HG03025 (cell line): ENCODE results near the gene C16orf96.

Experiments
- ATAC-seq: cut with Tn5 transposase; IDR thresholded peaks from one replicate; pipeline ENCODE4 v1.9.1; 2021; ENCODE audit warnings: mild to moderate bottlenecking, moderate library complexity; ENCODE audit not compliant: unreplicated experiment, low FRiP score

Gene C16orf96

DNA sequence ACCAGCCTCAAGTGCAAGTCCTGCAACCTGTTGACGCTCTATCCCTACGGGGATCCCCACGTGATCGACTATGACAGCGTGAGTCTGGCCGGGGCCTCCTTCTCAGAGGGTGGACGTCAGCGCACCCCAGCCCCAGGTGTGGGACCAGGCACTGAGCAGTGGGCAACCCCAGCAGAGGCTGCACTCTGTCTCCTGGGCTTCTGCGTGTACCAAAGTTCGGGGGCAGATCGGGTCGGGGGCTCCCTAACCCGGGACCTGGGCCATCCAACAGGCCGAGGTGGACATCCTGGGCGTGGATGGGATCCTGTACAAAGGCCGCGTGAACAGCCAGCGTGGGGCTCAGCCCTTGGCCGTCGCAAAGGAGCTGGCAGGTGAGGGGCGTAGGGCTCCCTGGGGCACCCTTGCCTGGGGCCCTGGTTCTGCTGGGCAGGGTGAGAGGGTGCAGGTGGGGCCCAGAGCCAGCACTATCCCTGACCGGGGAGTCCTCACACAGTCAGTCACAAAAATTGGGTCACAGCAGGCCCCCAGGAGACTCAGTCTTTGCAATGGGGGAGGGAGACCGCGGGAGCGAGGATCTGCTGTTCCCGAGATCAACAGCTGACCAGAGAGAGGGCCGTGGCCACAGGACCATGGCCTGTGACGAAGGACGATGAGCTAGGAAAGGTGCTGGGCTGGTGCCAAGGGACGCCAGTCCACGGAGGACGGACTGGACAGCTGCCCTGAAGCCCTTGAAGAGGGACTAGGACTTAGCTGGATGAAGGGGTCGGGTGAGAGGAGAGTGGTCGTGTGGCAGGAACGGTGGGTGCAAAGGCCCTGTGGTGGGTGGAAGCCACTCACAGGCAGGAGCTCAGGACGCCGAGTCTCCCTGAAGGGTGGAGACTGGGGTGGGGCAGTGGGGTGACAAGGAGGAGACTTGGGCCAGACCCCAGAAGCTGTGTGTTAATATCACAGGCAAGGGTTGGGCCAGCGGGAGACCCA, 38.6 kb downstream of the C16orf96 start:
- ATAC-seq, result no peak

DNA sequence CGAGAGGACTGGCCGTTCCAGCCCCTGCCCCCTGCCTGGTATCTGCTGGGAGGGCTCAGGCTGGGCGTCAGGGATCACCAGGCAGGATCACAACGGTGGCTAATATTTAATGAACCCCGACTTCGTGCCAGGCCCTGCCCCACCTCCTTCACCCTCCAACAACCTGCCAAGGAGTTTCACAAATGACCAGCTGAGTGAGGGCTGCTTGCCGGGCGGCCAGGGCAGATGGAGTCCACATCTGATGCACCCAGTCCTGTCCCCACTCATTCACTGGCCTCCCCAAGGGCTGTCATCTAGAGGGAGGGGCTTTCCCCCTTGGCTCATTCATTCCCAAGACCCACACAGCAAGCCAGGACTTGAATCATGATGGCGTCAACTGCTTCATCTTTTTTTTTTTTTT, 41.0 kb downstream of the C16orf96 start:
- ATAC-seq, result no peak

DNA sequence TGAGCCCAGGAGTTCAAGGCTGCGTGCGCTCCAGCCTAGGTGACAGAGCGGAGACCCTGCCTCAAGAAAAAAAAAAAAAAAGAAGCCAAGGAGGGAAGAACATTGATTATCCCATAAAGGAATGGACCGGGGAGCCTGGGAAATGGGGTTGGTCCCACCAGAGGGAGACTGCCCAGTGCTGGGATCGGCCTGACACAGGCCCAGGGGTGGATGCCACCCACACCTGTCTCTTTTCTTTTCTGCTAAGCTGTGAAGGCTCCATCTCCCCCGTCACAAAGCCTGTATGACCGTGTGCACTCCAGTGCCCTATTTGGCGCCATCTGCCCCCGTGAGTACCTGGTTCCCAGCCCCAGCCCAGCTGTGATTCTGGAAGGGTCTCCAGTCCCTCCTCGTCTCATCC, 42.9 kb downstream of the C16orf96 start:
- no peak for ATAC-seq

DNA sequence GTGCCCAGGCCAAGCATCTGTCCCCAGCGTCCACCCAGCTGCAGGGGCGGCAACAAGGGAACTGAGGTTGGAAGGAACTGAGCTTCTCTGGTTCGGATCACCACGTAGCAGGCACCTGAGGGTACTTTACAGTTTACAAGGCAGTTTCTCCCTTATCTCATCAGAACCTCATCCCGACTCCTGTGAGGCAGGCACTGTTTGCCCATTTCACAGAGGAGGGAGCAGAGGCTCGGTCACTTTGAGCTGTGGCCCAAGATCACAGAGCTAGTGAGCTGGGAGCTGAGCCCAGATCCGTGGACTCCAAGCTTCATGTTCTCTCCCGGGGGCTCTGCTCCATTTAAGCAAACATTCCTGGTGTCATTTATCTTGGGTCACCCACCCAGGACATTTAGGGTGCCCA, 43.4 kb downstream of the C16orf96 start:
- no peak for ATAC-seq

DNA sequence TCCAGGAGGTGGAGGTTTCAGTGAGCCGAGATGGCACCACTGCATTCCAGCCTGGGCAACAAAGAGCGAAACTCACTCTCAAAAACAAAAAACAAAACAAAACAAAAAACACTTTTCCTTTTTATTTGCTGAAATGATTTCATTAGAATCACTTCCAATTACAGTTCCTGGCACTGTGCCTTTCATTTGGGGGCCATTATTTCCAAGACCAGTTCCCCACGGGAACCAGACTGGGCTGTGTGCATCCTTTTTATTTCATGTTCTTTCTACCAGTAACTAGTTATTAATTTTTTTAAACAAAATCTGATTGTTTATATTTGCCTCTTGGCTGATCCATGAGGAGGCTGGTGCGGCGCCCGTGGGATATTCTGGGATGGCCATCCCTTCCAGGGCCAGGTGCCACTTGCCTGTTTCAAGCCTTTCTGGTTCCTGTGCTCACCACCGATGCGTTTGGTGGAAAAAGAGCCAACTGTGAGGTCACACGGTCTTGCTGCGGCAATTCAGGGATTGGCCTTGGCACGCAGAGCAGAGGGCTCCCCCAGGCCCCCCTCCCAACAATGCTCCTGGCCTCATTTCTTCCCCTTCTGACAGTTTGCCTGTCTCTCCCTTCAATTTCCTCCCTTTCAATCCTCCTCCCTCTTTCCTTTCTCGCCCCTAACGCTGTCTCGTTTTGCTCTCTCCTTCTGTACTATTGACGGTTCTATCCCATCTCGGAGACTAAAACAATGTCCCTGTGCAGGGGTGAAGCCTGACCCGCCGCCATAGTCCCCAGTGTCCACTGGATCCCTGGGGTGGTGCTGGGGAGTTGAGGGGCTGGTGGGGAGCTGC, 45.1 kb downstream of the C16orf96 start:
- no peak for ATAC-seq

DNA sequence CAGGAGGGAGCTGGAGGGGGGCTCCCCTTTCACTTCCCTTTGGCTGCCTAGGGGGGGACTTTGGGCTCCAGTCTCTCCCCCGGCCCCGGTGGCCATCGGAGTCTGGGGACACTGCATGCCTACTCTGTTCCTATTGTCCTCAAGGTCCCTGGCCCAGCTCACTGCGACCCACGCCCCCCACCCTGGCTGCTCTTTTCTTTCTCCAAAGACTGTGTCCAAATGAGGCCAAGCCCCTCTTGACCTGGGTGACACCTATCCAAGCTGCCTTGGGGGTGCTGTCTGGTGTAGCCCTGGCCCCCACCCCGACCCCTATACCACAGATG, 45.7 kb downstream of the C16orf96 start:
- ATAC-seq, result no peak

DNA sequence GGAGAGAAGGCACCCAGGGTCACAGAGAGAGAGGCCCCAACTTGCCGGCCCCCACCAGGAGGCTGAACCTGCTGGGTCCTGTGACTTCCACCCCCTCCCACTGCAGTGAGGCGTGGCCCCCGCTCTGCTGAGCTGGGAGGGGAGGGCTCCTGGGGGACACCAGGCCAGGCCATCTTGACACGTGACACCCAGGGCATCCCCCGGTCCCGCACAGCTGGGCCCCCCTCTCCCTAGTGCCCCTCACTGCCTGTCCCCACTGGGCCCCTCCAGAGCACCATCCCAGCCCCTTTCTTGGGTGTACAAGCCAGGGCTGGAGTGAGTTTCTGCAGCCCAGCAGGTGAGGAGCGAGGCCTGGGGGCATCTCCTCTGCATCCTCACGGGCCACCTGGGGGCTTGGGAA, 46.2 kb downstream of the C16orf96 start:
- no peak for ATAC-seq

DNA sequence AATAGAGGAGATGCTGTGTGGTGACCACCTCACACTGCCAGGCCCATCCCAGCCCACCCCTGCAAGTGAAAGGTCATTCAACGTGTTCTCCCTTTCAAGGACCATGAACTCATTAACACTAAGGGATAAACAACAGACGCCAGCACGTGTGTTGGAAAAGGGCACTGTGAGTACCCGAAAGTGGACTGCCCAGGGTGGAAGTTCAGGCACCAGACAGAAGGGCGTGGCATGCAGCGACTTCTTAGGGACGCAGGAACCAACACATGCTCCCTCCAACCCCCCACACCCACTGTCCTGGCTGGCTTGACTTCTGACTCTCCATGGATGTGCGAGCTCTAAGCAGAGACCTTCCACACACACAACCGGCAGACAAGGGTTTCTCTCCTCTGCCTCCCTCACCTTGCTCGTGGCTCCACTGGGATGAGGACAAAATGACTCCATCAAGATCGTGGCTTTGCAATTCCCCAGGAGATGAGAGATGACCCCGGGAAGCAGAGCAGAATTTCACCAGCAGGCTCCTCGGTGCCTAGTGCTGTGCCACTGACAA, 47.6 kb downstream of the C16orf96 start:
- ATAC-seq, result no peak

DNA sequence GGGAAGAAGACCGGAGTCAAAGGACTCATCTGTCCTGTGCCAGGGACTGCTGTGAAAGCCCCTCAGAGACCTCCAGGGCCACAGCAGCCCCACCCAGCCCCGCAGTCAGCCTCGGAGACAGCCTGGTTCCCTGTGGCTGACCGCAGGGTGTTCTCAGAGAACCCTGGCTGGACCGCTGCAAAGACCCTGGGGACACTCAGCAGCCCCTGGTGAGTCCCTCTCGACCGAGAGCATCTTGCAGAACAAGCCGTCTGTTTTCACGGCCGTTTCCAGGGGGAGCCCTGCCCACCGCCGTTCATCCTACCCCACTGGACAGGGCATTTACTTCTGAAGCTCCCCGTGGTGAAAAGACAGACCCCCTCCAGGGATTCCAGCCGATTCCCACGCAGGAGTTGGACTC, 48.3 kb downstream of the C16orf96 start:
- no peak for ATAC-seq

DNA sequence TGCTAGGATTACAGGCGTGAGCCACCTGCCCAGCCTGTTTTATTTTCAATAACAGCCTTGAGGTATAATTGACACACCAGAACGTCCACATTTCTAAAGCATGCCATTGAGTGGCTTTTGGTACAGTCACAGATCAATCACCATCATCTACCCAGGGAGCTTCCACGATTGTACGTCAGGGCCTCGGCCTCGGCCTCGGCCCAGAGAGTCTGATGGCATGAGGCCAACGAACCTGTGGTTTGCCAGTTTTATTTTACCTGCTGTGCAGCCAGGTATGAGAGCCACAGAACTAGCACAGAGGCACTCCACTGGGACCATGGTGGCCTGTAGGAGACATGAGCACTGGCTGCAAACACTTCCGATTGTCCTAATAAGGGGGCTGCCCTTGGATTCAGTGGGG, 50.2 kb downstream of the C16orf96 start:
- no peak for ATAC-seq

DNA sequence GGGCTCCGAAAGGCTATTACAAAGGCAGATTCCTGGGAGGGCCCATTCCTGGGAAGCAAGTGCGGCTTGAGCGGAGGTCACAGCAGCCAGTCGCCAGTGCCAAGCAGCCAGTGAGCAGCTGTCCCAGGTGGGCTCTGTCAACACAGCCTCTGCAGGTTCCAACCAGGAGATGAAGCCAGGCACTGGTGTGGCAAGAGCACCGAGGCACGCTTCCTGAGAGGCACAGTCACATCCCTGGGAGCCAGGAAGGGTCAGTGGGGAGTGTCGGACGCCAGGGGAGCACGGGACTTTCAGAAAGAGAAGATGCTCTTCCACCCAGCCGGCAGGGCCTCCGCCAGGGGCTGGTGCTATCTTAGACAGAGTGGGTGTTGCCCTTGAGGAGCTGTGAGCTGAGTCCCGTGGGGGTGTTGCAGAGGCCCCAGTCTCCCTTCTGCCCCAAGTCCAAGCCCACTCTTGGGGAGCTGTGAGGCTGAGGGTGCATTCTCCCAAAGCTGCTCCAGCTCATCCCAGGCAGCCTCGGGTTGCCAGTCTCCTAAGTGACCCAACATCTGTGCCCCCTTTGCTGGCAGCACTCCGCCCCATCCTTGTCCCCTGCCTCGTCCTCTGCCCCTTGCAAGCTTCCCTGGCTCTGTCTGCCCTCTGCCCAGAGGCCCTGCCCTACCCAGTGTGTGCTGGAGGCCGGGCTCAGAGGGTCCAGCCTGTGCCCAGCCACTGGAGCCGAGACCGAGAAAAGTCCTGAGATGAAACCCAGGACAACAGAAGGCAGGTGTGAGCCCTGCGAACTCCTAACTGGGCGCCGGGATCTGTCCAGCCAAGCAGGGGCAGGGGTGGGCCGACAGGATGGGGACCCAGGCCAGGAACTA, 51.9 kb downstream of the C16orf96 start:
- ATAC-seq, result no peak

DNA sequence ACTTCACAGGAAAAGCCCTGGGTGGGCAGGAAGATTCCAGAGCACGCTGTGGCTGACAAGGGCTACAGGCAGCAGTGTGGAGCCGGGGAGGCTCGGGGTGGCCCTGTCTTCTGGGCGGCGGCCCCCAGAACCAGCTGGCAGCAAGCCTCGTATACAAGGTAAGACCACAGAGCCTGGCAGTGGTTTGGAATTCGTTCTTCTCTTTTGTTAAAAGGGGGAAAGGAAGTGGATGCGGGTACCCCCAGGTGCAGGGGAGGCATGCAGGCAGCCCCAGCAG, 52.5 kb downstream of the C16orf96 start:
- ATAC-seq, result no peak

DNA sequence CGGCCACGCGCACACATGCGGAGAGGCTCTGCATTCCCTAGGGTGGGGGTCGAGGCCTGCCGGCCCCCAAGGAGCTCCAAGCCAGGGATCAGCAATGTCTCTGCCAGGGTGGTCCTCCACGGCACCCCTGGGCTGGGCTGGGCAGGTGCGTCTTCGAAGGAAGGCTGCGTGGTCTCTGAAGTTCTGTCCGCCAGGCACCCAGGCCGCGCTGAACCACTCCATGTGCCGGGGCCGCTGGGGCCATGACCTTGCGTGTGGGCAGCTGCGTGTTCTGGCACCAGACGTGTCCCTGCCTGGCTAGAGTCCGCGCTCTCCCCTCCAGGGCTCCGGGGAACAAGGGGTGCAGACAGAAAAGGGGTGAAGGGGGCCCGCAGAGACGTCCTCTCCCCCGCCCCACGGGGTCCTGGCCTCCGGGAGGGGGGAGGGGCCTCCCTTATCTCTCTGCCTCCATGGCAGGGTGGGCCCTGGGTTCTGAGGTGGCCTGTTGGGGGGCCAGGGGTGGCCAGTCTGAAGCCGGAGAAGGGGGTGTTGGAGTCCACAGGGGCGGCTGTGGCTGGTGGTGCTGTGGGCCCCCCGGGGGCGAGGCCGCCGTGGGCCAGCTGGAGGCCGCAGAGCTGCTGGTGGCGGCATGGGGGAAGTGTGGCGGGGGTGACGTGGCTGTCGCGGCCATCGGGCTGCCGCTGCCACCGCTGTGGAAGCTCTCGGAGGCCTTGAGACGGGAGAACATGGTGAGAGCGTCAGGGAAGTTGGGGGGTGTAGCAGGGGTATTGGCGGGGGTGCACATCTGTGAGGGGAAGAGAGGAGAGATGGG, 53.3 kb downstream of the C16orf96 start:
- no peak for ATAC-seq

DNA sequence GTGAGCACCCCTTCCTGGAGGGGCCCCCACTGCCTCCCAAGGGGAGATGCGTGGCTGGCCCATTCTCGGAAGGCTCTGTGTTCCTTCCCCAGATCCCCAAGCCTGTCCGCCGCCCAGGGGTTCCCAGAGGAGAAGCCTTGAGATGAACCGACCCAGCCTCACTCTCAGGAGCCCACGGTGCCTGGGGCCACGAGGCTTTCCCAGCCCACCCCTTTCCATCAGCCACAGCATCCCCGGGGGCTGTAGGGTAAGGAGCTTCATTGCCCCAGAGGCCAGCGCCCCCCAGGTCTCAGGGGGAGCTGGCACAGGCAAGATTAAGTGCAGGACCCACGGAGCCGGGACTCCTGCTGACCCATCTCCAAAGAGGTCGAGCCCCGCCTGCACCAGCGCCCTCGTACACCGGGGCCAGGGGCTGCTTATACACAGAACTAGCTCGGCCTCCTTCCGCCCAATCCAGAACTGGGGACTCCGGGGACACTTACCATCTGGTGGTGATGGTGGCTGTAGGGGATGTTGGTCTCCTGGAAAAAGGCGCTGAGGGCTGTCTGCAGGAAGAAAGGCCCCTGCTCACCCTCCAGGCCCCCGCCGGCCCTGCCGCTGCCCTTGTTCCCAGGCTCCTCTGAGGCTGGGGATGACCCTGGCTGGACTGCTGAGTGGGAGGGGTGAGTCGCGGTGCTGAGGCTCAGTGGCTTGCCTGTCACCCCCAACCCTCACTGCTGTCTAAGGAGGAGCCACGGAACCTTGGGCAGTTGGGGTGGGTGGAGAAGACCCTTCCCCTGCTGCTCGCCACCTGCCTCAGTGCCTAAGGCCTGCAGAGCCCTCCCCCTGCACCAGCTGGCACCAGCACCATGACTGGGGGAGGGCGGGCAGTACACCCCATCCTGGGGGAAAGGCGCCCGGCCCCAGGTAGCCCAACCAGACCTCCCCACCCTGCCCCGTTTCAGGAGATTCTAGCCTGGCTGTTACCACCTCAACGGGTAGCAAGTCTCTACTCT, 54.2 kb downstream of the C16orf96 start:
- ATAC-seq, result no peak

DNA sequence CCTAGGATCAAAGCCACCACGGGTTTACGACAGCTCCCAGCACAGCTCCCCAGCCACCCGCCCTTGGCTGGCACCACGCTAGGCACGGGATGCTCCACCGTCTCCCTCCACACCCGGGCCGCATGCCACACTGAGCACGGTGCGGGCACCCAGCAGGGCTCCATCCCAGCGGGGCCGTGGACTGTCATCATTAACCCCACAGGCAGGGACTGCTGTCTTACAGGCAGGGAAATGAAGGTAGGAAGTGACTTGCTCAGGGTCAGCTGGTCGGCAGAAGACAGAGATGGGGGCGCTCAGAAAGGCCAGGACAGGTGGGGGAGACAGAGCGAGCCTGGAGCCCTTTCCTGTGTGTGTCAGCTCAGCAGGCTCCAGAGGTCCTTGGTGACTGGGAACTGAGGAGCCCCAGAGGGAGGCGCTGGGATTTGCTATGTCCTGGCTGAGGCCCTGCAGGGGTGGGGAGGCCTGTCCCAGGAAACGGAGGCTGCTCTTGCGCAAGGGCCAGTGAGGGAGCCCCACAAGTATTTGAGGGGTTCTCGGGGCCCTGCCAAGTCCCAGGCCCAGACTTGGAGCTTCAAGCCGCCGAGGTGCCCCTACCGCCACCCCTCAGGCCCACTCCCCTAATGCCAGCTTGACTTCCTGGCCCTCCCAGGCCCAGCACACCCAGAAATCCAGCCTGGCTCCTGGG, 55.3 kb downstream of the C16orf96 start:
- ATAC-seq, result no peak

DNA sequence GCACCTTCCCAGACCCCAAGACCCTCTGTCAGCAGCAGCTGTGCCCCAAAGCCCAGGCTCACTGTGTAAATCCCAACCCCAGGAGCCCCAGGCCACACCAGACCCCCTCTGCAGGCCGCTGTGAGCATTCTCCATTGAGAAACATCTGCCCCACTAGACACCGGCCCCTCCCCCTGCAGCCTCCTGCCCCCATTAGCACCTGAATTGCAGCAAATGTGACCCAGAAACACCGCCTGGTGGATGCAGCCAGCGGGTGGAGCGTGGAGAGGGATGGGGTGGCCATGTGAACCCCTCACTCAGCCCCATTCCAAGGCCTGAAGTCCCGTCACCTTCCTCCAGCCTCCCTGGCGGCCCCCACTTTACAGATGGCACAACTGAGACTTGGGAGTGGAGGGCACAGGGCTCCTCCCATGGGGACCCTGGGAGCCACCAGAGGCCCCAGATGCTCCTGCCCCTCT, 56.4 kb downstream of the C16orf96 start:
- ATAC-seq, result no peak

DNA sequence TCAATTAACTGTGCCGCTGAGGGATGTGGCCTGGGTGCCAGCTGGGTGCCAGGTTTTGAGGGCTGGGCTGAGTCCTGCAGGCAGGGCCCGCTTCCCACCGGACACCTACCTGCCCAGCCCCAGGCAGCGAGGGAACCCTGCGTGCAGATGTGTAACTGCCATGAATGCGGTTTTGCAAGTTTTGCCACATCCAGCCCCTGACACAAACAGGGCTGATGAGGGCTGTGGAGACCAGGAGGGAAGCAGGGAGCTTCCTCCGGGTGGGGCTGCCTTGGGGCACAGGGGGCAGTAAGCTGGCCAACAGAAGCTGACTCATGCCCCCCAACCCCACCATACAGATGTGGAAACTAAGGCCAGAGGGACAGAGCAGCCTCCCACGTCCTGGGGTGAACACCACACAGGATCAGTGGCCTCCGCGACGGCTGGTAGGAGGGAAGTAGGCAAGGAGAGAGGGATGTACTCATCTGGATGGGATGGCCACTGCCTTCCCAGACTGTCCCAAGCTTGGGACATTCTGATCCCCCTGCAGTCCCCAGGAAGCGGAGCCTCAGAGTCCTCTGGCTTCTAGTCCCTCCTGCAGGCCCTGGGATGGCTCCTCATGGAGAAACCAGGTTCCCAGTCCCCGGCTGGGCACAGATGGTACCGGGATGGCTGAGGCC, 57.0 kb downstream of the C16orf96 start:
- no peak for ATAC-seq
